T-helper 2 cell treated with Interferon-gamma antibody and Interleukin-4, amounts not matched to agents 100 ng/mL and 5 ng/mL, for 36 hours (primary cell): ENCODE results near the gene GPR82. TPM values are rescaled to one million over a fixed set of nuclear protein-coding genes. Genes with fewer than 3 reads are reported as not detected.
"Not testable (repeated sequence)": the region's sequence is repeated elsewhere in the genome, so short reads cannot be mapped to it uniquely, and the experiment has no call there.

Source experiments
- intact Hi-C: fragments of 100-400 bp; cut with micrococcal nuclease; formaldehyde crosslinking; loops from one replicate; pipeline ENCODE4 v1.15.1; 2023
- total RNA-seq: library from RNA; stranded (reverse); gene quantifications from 2 replicates; pipeline ENCODE4 v1.2.3, GENCODE V29; 2022

GPR82 gene
- total RNA-seq, 1 donor from 2014 or later = 0.07 TPM

- intact Hi-C loops = no loop called here
Measured at GRCh38 chrX:41718481-41719235, 5.3 kb upstream of the GPR82 start.

GRCh38 chrX:41719610-41720009 lies 4.4 kb upstream of the GPR82 start:
- intact Hi-C loops = not testable (repeated sequence)

DNA sequence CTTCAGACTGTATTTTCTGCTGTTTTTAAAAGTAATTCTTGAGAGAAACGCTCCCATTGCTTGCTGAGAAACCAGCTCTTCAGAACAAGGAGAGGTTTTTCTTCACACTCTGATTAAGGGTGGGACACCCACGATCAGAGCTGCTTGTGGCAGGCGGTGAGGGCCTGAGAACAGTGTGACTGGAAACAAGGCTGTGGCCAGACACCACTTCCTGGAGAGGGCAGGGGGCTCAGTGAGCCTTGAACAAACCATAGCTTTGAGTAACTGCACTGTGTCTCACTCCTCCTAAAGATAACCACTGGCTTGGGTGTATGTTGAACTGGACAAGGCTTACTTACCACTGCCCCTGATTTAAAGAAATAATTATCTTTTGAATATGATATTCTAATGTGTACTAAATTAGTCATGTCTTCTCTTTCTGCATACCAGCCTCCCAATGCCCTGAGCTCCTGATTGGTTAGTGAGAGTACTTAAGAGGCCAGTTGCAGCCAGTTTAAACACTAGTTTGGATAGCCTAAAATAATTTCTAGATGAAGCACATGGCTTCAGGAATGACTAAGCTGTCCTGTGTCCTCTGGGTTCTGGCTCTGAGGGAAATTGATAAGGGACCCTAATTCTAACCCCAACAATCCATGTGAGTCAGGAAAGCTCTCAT lies 3.7 kb upstream of the GPR82 start:
- intact Hi-C loops = no loop called here

DNA sequence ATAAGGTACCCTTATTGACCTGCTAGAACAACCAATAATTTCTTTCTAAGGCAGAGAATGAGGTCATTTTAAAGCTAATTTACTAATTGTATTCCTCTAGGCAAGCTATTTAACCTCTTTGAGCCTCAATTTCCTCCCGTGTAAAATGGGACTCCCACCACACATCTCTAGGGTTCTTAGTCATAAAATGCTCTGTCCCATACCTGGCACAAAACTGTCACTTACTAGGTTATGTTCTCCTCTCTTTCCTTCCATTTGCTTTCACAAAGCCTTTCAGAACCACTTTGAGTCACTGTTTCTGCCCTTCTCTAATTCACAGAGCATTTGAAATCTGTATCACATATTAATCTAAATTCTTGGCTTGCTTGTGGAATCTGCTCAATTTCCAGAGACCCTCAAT lies 2.4 kb upstream of the GPR82 start:
- intact Hi-C loops = no loop called here

GRCh38 chrX:41722214-41722613 lies 1.8 kb upstream of the GPR82 start:
- intact Hi-C loops = no loop called here

- intact Hi-C loops = no loop called here
Measured at GRCh38 chrX:41722816-41723618, 964 bp upstream of the GPR82 start.

DNA sequence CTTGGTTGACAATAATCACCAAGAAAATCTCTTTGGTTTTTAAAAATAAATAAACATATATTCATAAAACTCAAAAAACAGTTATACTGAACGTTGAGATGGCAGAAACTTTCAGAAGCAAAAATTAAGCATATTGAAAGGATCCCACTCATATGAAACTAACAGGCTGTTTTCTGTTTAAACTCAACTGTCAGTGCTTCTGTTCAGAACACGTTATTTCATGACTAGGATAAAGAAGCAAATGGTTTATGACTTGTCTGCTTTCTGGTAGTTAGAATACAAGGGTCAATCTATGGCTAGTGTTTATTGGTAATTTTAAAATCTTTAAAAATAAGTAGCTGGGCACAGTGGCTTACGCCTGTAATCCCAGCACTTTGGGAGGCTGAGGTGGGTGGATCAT lies 4.1 kb downstream of the GPR82 start:
- intact Hi-C loops = no loop called here

DNA sequence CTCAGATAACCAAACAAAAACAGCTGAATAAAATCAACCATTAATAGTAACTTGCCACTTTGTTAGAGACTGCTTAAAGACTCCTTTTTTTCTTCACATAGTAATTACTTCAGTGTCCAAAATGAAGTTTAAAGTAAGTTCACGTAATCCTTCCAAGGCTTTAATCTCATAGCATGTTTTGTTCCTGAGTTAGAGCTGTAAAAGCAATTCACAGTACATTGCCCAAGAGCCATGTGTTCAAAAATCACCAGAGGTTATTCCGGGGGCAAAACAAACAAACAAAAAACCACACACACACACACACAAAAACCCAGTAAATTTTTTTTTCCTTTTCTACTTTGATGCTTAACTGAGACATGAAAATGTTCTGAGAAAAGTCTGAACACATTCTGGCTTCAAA lies 6.1 kb downstream of the GPR82 start:
- intact Hi-C loops = loop anchor here (5.0 to 10.0 kb wide), 2 partner anchors 45 to 398 kb away; partner anchors contain the start of genes DDX3X and GPR34

GRCh38 chrX:41732260-41732659 lies 8.3 kb downstream of the GPR82 start:
- intact Hi-C loops = loop anchor here (5.0 to 10.0 kb wide), 2 partner anchors 47 to 400 kb away; partner anchors contain the start of genes DDX3X and GPR34

DNA sequence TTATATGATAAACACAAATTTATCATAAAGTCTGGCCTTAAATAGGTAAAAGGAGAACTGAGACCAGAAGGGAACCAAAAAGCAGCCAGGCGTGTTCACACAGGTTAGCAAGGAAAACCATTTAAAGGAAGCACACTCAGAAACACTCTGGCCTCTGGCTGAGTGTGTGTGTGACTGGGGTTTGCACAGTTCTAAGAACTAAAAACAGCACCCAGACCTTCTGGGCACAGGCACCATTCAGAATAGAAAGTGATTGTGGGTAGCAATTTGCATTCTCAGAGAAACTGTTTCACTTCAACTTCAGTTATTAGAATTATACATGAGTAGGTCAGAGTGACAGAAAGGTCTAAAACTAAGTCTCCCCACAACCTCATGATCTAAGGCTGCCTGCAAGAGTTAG lies 10.0 kb downstream of the GPR82 start:
- intact Hi-C loops = loop anchor here (2.0 to 10.0 kb wide), 3 partner anchors 49 to 402 kb away; partner anchors contain the start of genes DDX3X and GPR34

GRCh38 chrX:41734530-41734929 lies 10.5 kb downstream of the GPR82 start:
- intact Hi-C loops = loop anchor here (2.0 to 10.0 kb wide), 3 partner anchors 50 to 402 kb away; partner anchors contain the start of genes DDX3X and GPR34

GRCh38 chrX:41737065-41737464 lies 13.1 kb downstream of the GPR82 start:
- intact Hi-C loops = loop anchor here (10.0 kb wide), 1 partner anchor 52 kb away; the partner anchor contains the start of gene GPR34

GRCh38 chrX:41739871-41740270 lies 15.9 kb downstream of the GPR82 start:
- intact Hi-C loops = loop anchor here (10.0 kb wide), 1 partner anchor 55 kb away; the partner anchor contains the start of gene GPR34

DNA sequence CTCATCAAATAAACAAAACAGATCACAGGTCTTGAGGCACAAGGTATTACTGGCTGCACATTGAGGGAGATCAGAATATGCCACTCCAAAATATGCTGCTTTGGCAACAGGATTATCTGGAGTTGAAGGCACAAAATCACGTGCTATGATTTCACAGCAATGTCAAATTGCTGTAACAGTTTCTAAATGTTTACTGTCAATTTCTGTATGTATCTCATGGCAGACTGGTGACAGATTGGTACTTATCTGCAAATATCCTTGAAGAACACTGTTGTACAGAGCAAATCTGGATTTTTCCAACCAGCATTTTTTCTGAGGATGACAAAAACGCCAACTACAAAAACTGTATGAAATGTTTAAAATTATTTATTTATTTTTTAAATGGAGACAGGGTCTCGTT lies 26.7 kb downstream of the GPR82 start:
- intact Hi-C loops = no loop called here

DNA sequence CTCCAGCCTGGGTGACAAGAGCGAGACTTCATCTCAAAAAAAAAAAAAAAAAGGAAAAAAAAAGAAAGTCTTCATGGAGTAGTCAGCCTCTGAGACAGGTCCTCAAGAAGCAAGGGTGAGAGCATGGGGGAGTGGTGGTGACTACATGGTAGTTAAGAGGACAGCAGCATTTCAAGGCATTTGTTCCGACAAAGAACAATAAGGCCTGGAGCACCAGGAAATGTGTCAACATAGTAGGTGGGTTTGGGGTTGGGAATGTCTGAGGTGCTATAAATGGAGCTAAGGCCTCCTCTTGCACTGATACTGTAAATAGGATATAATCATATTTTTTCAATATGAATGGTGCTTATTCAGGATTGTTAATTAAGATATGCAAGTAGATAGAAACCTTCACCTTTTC lies 34.4 kb downstream of the GPR82 start:
- intact Hi-C loops = no loop called here

- intact Hi-C loops = loop anchor here (1.0 kb wide), 1 partner anchor 201 kb away; no protein-coding TSS in a partner anchor
Measured at GRCh38 chrX:41759817-41760216, 35.8 kb downstream of the GPR82 start.

- intact Hi-C loops = no loop called here
Measured at GRCh38 chrX:41761169-41761568, 37.2 kb downstream of the GPR82 start.

GRCh38 chrX:41761702-41762101 lies 37.7 kb downstream of the GPR82 start:
- intact Hi-C loops = no loop called here

- intact Hi-C loops = no loop called here
Measured at GRCh38 chrX:41779030-41779564, 55.1 kb downstream of the GPR82 start.
